ENCODE data around the gene C17orf114.

Gene C17orf114

DNA sequence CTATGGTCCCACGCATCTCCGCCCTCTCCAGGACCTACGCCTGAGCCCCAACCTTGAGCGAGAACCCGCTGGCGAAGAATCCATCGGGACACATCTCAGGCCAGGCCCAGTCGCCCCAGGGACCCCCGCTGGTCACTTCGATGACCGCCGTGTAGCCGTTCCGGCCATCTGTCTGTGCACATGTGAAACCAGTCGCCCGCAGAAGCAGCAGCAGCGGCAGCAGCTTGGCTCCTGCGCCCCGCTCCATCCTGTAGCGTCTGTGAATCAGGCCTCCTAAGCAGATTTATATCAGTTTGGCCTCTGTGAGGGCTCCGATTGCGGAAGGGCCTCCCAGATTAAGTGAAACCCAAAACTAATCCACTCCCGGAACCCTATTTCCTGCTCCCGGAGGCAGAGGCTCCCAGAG is 16.0 kb downstream of the C17orf114 start, which contains the start of gene VMO1:
Gene VMO1, minus strand, starts transcription at position 259 of the 406 bp plus-strand sequence. Its CDS starts 12 bp downstream, at position 247.
- POLR2A ChIA-PET: interaction anchor here (0.6 to 1.2 kb wide), 4 partner anchors 64 to 181 kb away, joined by 3 to 5 read pairs (median 3); partner anchors contain the start of gene SPAG7
- peaks cover 14% of the 10 kb centered on the region for H3K4me1 Mint-ChIP-seq (ENCODE audit: insufficient read depth, unreplicated experiment)
- intact Hi-C loops (cut with micrococcal nuclease): no loop called here
- H3K27me3 Mint-ChIP-seq (ENCODE audit: insufficient read depth, unreplicated experiment): peaks cover 17% of the 10 kb centered on the region
- H3K9me3 Mint-ChIP-seq (ENCODE audit: unreplicated experiment): no peaks in the 10 kb centered on the region
- CTCF ChIA-PET: interaction anchor here (0.6 to 6.0 kb wide), 7 partner anchors 23 to 100 kb away, joined by 3 to 88 read pairs (median 3); no protein-coding TSS in a partner anchor
- no peak within 1 kb of the TSS for H3K27ac Mint-ChIP-seq (ENCODE audit: low read depth, unreplicated experiment)
- TF ChIP-seq, protein P1, sequence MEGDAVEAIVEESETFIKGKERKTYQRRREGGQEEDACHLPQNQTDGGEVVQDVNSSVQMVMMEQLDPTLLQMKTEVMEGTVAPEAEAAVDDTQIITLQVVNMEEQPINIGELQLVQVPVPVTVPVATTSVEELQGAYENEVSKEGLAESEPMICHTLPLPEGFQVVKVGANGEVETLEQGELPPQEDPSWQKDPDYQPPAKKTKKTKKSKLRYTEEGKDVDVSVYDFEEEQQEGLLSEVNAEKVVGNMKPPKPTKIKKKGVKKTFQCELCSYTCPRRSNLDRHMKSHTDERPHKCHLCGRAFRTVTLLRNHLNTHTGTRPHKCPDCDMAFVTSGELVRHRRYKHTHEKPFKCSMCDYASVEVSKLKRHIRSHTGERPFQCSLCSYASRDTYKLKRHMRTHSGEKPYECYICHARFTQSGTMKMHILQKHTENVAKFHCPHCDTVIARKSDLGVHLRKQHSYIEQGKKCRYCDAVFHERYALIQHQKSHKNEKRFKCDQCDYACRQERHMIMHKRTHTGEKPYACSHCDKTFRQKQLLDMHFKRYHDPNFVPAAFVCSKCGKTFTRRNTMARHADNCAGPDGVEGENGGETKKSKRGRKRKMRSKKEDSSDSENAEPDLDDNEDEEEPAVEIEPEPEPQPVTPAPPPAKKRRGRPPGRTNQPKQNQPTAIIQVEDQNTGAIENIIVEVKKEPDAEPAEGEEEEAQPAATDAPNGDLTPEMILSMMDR (IDR thresholded peaks at IDR 0.05; ENCODE audit: unreplicated experiment): no peak
- H3K36me3 Mint-ChIP-seq (ENCODE audit: insufficient read depth, unreplicated experiment): no peaks in the 10 kb centered on the region
- DNase-seq (ENCODE audit: unreplicated experiment): no peak
- no TSS peak for BruUV-seq (replicated peaks)
- no peak within 1 kb of the TSS for H3K4me3 Mint-ChIP-seq (ENCODE audit: unreplicated experiment)

DNA sequence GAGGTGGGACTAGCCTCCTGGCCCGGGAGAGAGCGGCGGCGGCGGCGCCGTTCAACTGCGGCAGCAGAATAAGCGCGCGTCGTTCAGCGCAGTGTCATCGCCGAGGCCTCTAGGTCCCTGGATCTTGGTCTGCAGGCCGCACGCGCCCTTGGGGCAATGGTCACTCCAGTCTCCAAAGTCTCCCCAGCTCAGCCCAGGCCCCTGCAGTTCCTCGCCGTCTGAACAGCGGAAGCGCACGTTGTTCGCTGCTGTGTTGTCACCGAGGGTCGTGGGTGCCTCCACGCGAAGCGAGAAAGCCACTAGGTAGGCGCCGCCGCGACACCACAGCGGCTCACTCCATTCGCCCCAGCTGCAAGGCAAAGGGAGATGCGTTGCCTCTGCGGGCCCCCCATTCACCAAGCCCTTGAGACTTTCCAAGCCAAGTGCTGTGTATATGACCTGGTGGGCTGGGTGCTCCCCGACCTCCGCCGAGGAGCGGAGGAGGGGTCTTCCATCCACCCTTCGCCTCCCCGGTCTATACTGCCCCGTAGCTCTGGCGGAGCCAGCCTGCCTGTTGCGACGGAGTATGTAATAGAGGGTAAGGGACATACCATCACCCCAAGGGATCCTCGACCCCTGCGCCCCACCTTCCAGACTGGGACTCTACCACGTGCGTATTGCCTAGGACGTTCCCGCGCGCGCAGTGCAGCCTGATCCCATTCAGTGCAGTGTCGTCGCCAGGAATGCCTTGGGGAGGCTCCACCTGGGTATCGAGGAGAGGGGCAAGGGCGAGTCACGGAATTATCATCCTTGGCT is 16.6 kb downstream of the C17orf114 start:
- Mint-ChIP-seq H3K4me1 (ENCODE audit: insufficient read depth, unreplicated experiment) (peaks cover 8% of the 10 kb centered on the region), H3K36me3 (ENCODE audit: insufficient read depth, unreplicated experiment) (no peaks in the 10 kb centered on the region), H3K27me3 (ENCODE audit: insufficient read depth, unreplicated experiment) (peaks cover 20% of the 10 kb centered on the region), H3K27ac (ENCODE audit: low read depth, unreplicated experiment) (no peak overlapping the region), H3K9me3 (ENCODE audit: unreplicated experiment) (no peaks in the 10 kb centered on the region), H3K4me3 (ENCODE audit: unreplicated experiment) (no peak overlapping the region)
- no TSS peak for BruUV-seq (replicated peaks)
- DNase-seq (ENCODE audit: unreplicated experiment): no peak
- intact Hi-C loops (cut with micrococcal nuclease): no loop called here
- TF ChIP-seq, protein P1 (IDR thresholded peaks at IDR 0.05; ENCODE audit: unreplicated experiment): no peak
- ChIA-PET CTCF (interaction anchor here (0.5 to 6.0 kb wide), 3 partner anchors 100 to 169 kb away, joined by 3 to 88 read pairs (median 4); no protein-coding TSS in a partner anchor), POLR2A (interaction anchor here (1.1 kb wide), 1 partner anchor 63 kb away, joined by 3 read pairs; no protein-coding TSS in a partner anchor)

DNA sequence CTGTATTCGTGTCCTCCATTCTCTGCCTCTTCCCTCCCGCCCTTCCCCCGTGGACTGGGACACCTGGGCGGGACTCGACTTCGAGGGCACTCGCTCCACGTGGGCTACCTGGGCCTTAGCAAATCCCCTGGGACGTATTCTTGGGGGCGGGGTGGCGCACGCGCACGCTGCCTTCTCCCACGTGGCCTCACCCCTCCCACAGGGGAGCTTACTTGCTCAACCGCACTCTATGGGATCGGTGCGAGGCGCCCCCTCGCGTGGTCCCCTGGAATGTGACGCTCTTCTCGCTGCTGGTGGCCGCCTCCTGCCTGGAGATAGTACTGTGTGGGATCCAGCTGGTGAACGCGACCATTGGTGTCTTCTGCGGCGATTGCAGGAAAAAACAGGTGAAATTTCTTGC is 19.5 kb downstream of the C17orf114 start:
- ChIA-PET POLR2A (no interaction called here), CTCF (interaction anchor here (0.5 to 0.7 kb wide), 2 partner anchors 82 to 105 kb away, joined by 3 to 4 read pairs; no protein-coding TSS in a partner anchor)
- TF ChIP-seq, protein P1 (IDR thresholded peaks at IDR 0.05; ENCODE audit: unreplicated experiment): no peak
- no peak overlapping the region for H3K27ac Mint-ChIP-seq (ENCODE audit: low read depth, unreplicated experiment)
- no peaks in the 10 kb centered on the region for H3K36me3 Mint-ChIP-seq (ENCODE audit: insufficient read depth, unreplicated experiment)
- intact Hi-C loops (cut with micrococcal nuclease): no loop called here
- BruUV-seq (replicated peaks): no TSS peak
- DNase-seq (ENCODE audit: unreplicated experiment): no peak
- no peak overlapping the region for H3K4me3 Mint-ChIP-seq (ENCODE audit: unreplicated experiment)
- H3K4me1 Mint-ChIP-seq (ENCODE audit: insufficient read depth, unreplicated experiment): no peaks in the 10 kb centered on the region
- peaks cover 39% of the 10 kb centered on the region for H3K27me3 Mint-ChIP-seq (ENCODE audit: insufficient read depth, unreplicated experiment)
- no peaks in the 10 kb centered on the region for H3K9me3 Mint-ChIP-seq (ENCODE audit: unreplicated experiment)

DNA sequence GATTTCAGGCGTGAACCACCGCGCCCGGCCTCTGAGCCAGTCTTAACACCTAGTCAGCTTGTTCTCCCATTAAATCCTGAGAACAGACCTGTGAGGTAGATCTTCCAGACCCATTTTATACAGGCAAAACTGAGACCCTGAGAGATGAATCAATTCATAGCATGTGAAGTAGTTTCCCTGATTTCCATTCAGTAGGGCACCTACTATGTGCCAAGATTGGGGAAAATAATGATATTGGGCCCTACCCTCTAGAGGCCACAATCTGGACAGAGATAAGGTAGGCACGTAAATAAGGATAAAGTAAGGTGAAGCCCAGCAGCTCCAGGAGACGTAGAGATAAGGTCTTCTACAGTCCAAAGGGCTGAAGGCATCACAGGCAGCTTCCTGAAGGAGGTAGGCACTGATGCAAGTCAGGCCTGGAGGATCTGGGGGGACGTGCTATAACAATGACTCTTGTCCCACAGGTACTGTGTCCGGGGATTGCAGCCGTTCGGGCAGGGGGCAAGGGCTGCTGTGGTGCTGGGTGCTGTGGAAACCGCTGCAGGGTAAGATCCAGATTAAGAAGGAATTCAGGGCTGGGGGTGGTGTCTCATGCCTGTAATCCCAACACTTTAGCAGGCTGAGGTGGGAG is 21.7 kb downstream of the C17orf114 start:
- intact Hi-C loops (cut with micrococcal nuclease): no loop called here
- ChIA-PET POLR2A (interaction anchor here (1.0 to 2.0 kb wide), 2 partner anchors 9 to 10 kb away, joined by 3 to 7 read pairs; partner anchors contain the start of gene GLTPD2), CTCF (interaction anchor here (0.6 to 1.9 kb wide), 4 partner anchors 10 to 142 kb away, joined by 3 to 5 read pairs (median 4); no protein-coding TSS in a partner anchor)
- no peak for DNase-seq (ENCODE audit: unreplicated experiment)
- TF ChIP-seq, protein P1 (IDR thresholded peaks at IDR 0.05; ENCODE audit: unreplicated experiment): no peak
- H3K4me1 Mint-ChIP-seq (ENCODE audit: insufficient read depth, unreplicated experiment): no peaks in the 10 kb centered on the region
- no peak overlapping the region for H3K4me3 Mint-ChIP-seq (ENCODE audit: unreplicated experiment)
- H3K27me3 Mint-ChIP-seq (ENCODE audit: insufficient read depth, unreplicated experiment): peaks cover 39% of the 10 kb centered on the region
- BruUV-seq (replicated peaks): no TSS peak
- H3K9me3 Mint-ChIP-seq (ENCODE audit: unreplicated experiment): no peaks in the 10 kb centered on the region
- H3K36me3 Mint-ChIP-seq (ENCODE audit: insufficient read depth, unreplicated experiment): no peaks in the 10 kb centered on the region
- no peak overlapping the region for H3K27ac Mint-ChIP-seq (ENCODE audit: low read depth, unreplicated experiment)
